Body of pancreas (tissue), 4 donors: Measurements from ENCODE around the gene LRCH1. TPM values are rescaled to one million over a fixed set of nuclear protein-coding genes. Genes with fewer than 3 reads are reported as not detected.
A peak's percentile ranks its signal among the peaks of the same experiment; 100 is the strongest.

ENCODE experiments used
- ATAC-seq: fragments of 150-250 bp; one replicate; pipeline ENCODE4 v1.9.1; 2016
- DNase-seq, 4 donors: peaks; one replicate each; pipeline ENCODE4 v3.0.0-alpha.2; 2019
- H3K27ac ChIP-seq, 4 donors: fragments of 200-600 bp; sonication (generic); 1 replicate in 3 of 4; 2 replicates in 1 of 4; pipeline versions ENCODE4 v1.5.1 to v1.6.1; 2016 to 2019; ENCODE audit warnings: mild to moderate bottlenecking in 1 of 4, mixed read lengths in 1 of 4, moderate library complexity in 1 of 4
- H3K27me3 ChIP-seq, 2 donors: fragments of 200-600 bp; sonication (generic); one replicate each; pipeline ENCODE4 v1.6.0; 2016; ENCODE audit warnings: mild to moderate bottlenecking in 1 of 2
- H3K36me3 ChIP-seq, 2 donors: fragments of 200-600 bp; sonication (generic); replicated peaks in 1 of 2; 2 replicates each; pipeline ENCODE4 v1.5.1; 2016; ENCODE audit warnings: low read depth in 2 of 2; ENCODE audit not compliant: insufficient read depth in 1 of 2
- H3K4me1 ChIP-seq: fragments of 200-600 bp; sonication (generic); one replicate; pipeline ENCODE4 v1.6.0; 2016
- H3K4me3 ChIP-seq, 2 donors: fragments of 200-600 bp; sonication (generic); 1 replicate in 1 of 2; 2 replicates in 1 of 2; pipeline ENCODE4 v1.5.1; 2016 to 2019
- H3K9me3 ChIP-seq, 3 donors: fragments of 200-600 bp; sonication (generic); 1 replicate in 2 of 3; 2 replicates in 1 of 3; pipeline ENCODE4 v1.5.1; 2016
- POLR2A ChIP-seq, 3 donors: fragments of 450-650 bp; IDR thresholded peaks; one replicate each; pipeline ENCODE4 v1.6.1; 2016; ENCODE audit warnings: antibody characterized with exemption in 3 of 3, mild to moderate bottlenecking in 2 of 3
- WGBS, 2 donors: methylation state at CpG; one replicate each; pipeline ENCODE4 v1.1.5; 2017; 5-methylcytosine and 5-hydroxymethylcytosine counted together
- intact Hi-C: fragments of 100-400 bp; cut with DNase I; formaldehyde crosslinking; loops from one replicate; pipeline ENCODE4 v1.15.1; 2023
- total RNA-seq, 2 donors: library from RNA; depleted of rRNA; stranded (reverse); fragments of >200 nt; gene quantifications; one replicate each; pipeline ENCODE4 v1.1.0, GENCODE V29; 2016
- TF ChIP-seq, protein P1 (sequence below), 7 experiments: fragments of 450-650 bp in 4 of 7; fragments of 200-600 bp in 3 of 7; sonication (generic) in 3 of 7; IDR thresholded peaks; one replicate each; pipeline ENCODE4 v1.5.1; 2016 to 2019; ENCODE audit warnings: antibody characterized with exemption in 7 of 7

The LRCH1 gene
- total RNA-seq, 2 donors from 2014 or later, result 7.3 to 8.6 TPM

DNA sequence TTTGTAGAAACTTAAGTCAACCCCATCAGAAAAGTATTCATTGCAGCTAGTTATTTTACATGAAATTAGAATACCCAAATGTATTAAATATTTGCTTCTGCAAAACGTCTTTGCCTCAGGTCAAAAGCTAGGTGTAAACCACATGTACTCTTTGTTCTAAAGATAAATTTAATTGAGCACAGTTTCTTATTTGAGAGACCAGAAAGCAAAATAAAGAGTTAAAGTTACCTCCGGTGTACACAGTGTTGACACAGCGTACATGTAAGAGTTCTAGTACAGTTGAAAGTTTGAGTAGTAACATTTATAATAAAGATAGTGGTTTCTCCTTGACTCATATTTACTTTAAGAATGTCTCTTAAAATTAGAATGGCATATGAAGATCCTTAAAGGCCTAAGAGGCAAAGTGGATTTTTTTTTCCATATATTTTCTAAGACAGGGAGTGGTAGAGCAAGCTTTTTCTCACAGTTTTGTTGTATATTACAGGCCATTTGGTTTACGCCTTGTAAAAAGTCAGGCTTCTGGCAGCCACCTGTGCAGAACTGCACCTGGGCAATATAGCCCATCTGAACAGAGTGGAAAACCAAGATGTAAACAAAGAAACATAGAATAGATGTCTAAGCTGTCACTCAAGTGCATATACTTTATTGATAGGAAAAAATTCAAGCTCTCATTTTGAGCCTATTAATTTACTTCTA, 2.9 kb downstream of the LRCH1 start:
- no peak for TF ChIP-seq POLR2A (IDR thresholded peaks at IDR 0.05)
- TF ChIP-seq, protein P1, sequence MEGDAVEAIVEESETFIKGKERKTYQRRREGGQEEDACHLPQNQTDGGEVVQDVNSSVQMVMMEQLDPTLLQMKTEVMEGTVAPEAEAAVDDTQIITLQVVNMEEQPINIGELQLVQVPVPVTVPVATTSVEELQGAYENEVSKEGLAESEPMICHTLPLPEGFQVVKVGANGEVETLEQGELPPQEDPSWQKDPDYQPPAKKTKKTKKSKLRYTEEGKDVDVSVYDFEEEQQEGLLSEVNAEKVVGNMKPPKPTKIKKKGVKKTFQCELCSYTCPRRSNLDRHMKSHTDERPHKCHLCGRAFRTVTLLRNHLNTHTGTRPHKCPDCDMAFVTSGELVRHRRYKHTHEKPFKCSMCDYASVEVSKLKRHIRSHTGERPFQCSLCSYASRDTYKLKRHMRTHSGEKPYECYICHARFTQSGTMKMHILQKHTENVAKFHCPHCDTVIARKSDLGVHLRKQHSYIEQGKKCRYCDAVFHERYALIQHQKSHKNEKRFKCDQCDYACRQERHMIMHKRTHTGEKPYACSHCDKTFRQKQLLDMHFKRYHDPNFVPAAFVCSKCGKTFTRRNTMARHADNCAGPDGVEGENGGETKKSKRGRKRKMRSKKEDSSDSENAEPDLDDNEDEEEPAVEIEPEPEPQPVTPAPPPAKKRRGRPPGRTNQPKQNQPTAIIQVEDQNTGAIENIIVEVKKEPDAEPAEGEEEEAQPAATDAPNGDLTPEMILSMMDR (IDR thresholded peaks at IDR 0.05), result no peak
- Histone ChIP-seq H3K27ac (peak overlapping the region in 2 of 4 donors; percentile 81 to 86), H3K36me3 (no peaks in the 10 kb centered on the region), H3K9me3 (no peaks in the 10 kb centered on the region), H3K4me1 (peaks cover 26% of the 10 kb centered on the region), H3K4me3 (no peak overlapping the region), H3K27me3 (no peaks in the 10 kb centered on the region)
- no peak for DNase-seq
- intact Hi-C loops, result no loop called here
- no peak for ATAC-seq
- WGBS, 2 donors, result 36 to 37% methylated on average over 4 of the region's 4 CpGs

DNA sequence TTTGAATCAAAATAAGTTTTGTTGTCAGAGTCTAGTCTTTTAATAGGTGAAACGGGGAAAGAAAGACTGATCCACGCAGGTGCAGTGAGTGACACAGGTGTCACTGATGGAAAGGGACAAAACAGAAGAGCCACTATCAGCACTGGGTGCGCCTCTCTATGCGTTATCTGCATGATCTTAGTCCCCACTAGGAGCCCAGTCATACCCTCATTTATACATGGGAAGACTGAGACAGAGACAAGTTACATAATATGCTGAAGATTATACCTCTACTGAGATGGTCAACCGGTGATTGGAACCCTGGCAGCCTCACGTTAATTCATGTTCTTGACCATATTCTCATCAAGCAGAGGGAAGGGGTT, 3.4 kb downstream of the LRCH1 start:
- no peaks in the 10 kb centered on the region for H3K36me3 ChIP-seq
- no peak overlapping the region for H3K27ac ChIP-seq
- intact Hi-C loops, result no loop called here
- H3K27me3 ChIP-seq, result no peaks in the 10 kb centered on the region
- no peak for TF ChIP-seq POLR2A (IDR thresholded peaks at IDR 0.05)
- TF ChIP-seq, protein P1 (IDR thresholded peaks at IDR 0.05), result no peak
- H3K4me3 ChIP-seq, result no peak overlapping the region
- ATAC-seq, result no peak
- H3K4me1 ChIP-seq, result peaks cover 23% of the 10 kb centered on the region
- 83 to 85% methylated on average over 6 of the region's 6 CpGs for whole genome bisulfite sequencing, 2 donors
- no peak for DNase-seq
- no peaks in the 10 kb centered on the region for H3K9me3 ChIP-seq

DNA sequence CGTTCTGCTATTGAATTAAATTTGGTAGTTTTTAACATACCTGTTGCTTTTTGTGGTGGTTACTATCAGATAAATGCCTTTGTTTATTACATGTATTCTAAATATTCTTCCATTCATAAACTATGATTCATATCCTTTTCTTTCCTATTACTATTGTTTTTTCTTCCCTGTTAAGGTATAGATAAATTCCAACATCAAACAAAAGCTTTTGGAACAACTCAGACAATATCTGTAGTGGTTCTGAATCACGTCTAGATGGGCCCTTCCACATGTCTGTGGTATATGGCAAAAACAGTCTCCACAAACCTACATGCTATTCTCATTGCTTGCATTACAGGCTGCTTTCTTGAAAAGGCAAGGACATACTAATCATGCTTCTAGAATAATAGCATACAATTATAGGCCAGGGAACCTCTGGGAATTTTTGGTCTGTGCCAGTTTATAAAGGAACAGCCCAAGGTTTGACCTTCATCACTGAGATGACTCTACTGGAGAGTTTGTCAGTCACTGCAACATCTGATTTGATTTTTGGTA, 6.4 kb downstream of the LRCH1 start:
- ATAC-seq, result no peak
- H3K27ac ChIP-seq, result no peak overlapping the region
- DNase-seq, result no peak
- intact Hi-C loops, result no loop called here
- no peaks in the 10 kb centered on the region for H3K9me3 ChIP-seq
- H3K36me3 ChIP-seq, result no peaks in the 10 kb centered on the region
- TF ChIP-seq, protein P1 (IDR thresholded peaks at IDR 0.05), result no peak
- no peak for TF ChIP-seq POLR2A (IDR thresholded peaks at IDR 0.05)
- no peak overlapping the region for H3K4me3 ChIP-seq
- 72 to 83% methylated on average over 2 of the region's 2 CpGs for WGBS, 2 donors
- peaks cover 12% of the 10 kb centered on the region for H3K4me1 ChIP-seq
- no peaks in the 10 kb centered on the region for H3K27me3 ChIP-seq

DNA sequence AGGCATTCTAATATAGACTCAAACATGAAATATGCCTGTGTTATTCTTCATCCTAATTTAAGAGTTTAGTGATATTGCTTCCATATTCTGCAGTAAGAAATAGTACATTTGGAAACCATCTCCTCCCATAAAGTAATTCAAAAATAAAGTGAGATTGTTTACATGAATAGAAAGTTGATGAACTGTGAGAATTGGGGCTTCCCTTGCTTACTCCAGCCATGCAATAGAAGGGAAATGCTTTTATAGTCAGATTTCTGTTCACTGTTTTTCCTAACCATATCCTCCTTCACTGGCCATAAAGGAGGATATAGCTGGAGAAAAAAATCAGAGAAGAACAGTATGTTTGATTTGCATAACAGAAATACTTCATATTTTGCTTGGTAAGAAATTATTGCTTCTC, 7.8 kb downstream of the LRCH1 start:
- ATAC-seq, result no peak
- Histone ChIP-seq H3K27ac (no peak overlapping the region), H3K9me3 (no peaks in the 10 kb centered on the region), H3K4me1 (no peaks in the 10 kb centered on the region), H3K36me3 (no peaks in the 10 kb centered on the region), H3K27me3 (no peaks in the 10 kb centered on the region), H3K4me3 (no peak overlapping the region)
- TF ChIP-seq, protein P1 (IDR thresholded peaks at IDR 0.05), result no peak
- TF ChIP-seq POLR2A (IDR thresholded peaks at IDR 0.05), result no peak
- DNase-seq, result no peak
- intact Hi-C loops, result no loop called here

DNA sequence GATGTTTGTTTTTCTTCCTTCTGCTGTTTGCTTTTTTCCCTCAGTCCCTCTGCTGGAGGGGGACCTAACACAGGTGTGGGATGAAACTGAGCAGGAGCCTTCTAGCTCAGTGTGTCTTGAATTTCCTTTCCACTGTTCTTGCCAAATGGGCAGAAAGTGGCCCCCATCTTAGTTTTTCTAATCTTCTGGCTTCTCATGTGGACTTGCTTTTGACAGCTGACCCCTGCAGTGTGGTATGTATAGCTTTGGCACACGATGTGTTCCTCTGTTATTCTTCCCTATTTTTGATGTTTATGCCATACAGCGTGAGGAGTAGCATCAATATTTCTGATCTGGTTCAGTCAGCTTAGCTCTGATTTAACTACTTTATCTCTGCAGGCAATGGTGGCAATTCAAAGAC, 8.3 kb downstream of the LRCH1 start:
- Histone ChIP-seq H3K4me3 (no peak overlapping the region), H3K36me3 (no peaks in the 10 kb centered on the region), H3K27ac (no peak overlapping the region), H3K9me3 (no peaks in the 10 kb centered on the region), H3K4me1 (no peaks in the 10 kb centered on the region), H3K27me3 (no peaks in the 10 kb centered on the region)
- WGBS, 2 donors, result 88 to 94% methylated on average over 2 of the region's 2 CpGs
- intact Hi-C loops, result no loop called here
- TF ChIP-seq, protein P1 (IDR thresholded peaks at IDR 0.05), result no peak
- TF ChIP-seq POLR2A (IDR thresholded peaks at IDR 0.05), result no peak
- ATAC-seq (no peak), DNase-seq (no peak)
